GM19025 (cell line): ENCODE data around the gene TMED4.

Experiments
- ATAC-seq: cut with Tn5 transposase; IDR thresholded peaks from one replicate; pipeline ENCODE4 v1.9.1; 2021; ENCODE audit warnings: mild to moderate bottlenecking, low read depth, moderate library complexity; ENCODE audit not compliant: unreplicated experiment

TMED4 gene

DNA sequence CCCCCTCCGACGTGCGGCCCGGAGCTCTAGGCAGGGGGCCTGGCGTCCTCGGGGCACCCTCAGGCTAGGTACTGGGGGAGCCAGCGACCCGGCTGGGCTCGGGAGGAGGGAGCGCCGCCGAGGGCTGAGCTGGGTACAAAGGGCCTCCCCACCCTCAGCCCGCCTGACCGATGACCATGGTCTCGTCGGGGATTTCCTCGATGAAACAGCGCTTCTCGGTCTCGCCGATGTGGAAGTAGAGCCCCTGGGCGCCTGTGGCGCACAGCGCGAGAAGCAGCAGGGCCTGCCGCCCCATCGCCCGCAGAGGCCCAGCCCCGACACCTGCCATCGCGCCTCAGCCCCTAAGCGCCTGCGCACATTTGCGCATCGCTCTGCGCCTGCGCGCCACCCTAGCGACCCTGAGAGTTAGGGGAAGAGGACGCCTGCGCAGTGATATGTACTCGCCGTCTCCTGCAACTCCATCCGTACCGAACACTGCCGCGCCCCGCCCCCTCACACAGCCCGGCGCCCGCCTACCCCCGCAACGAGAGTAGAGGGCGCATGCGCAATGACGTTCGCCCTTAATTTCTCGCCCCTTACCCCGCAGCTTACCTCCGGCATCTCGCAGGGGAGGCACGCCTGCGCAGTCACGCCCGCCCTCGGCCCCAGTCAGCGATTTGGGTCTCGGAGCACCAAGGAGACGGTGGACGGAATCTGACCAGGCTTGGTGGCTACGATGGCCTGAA lies at the start of gene TMED4:
Gene TMED4 (minus strand): TSS at position 353 of the 725 bp plus-strand sequence. CDS start 25 bp downstream, at position 328.
- ATAC-seq, result peak; percentile 72

DNA sequence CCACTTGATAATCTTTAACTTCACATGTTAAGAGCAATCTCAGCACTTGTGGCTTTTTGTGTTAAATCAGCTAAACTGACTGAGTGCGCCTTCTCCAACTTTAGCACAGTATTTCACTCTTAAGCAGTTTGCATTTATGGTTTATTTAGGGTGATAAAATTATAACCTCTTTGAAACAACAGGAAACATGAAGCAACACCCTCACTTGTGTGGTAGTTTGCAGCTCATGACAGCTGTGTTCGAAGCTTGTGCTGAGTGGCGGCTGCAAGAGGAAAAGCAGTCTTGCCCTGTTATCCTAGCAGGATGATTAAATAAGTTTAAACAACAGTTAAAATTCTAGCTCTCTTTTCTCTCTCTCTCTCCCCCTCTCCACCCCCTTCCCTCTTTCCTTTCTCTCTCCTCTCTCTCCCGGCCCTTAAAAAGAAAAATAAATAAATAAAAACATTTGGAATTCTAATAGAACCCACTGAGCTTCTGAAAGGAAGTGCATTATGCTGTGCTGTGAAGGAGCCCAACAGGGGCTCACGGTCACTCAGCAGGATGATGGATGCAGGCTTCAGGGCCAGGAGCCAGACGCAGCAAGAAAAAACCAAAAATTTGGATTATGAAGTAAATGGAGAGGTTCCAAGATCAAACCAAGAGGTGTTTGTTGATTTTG lies 49.6 kb upstream of the TMED4 start:
- ATAC-seq, result no peak

DNA sequence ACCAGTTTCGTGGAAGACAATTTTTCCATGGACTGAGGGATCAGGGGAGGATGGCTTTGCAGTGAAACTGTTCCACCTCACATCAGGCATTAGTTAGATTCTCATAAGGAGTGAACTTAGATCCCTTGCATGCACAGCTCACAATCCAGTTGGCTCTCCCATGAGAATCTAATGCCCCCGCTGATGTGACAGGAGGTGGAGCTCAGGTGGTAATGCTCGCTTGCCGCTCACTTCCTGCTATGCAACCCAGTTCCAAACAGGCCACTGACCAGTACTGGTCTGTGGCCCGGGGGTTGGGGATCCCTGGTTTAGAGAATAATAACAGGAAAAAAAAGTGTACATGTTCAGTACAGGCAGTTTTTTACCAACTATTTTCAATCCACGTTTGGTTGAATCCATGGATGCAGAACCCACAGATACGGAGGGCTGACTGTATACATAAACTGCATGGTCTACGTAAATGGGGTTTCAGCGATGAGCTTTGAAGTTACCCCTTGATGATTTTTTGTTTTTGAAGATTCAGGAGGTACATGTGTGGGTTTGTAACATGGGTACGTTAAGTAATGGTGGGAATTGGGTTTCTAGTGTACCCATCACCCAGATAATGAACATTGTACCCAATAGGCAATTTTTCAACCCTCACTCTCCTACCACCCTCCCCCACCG lies 48.9 kb upstream of the TMED4 start:
- no peak for ATAC-seq

DNA sequence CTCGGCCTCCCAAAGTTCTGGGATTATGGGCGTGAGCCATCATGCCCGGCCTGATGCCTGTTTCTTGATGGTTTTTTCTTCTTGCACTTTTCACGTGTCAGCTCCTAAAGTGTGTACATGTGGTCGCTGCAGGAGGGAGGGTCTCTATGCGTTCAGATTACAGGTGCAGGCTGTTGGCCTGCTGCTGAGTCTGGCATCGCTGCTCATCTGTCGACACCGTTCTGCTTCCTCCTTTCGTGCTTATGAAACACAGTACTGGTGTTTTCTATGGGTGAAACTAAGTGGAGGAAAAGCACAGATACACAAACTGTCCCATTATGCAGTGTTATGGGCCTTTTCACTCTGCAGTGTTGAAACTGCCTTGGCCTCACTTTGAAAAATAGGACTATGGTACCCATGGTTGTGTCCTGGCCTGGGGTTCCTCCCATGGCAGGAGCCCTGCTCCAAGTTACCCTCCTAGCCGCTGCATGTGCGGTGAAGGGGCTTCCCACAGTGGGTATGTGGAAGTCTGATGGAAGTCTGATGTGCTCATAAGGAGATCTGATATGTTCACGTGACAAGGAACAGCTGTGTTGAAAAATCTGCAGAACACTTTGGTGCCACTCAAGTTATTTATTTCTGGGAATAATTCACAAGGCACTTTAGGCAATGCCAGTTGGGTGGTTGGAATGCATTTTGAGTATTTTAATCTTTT lies 47.9 kb upstream of the TMED4 start:
- no peak for ATAC-seq

DNA sequence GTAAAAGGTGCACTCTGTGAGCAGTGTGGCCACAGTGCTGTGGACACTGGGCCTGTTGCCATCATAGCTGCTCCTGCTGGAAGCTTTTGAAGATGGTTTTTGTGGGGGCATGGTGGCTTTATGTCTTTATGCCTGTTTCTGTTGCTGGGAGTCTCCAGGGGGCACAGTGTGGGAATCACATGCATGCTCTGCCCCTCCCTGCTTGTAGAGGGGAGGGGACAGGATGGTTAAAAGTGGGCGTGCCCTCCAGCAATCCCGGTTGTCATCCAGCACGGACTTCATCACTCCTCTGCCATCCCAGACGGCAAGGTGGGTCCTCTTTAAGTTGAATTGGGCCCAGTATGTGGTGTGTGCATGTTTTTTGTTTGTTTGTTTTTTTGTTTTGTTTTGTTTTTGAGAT lies 44.6 kb upstream of the TMED4 start:
- ATAC-seq, result no peak

DNA sequence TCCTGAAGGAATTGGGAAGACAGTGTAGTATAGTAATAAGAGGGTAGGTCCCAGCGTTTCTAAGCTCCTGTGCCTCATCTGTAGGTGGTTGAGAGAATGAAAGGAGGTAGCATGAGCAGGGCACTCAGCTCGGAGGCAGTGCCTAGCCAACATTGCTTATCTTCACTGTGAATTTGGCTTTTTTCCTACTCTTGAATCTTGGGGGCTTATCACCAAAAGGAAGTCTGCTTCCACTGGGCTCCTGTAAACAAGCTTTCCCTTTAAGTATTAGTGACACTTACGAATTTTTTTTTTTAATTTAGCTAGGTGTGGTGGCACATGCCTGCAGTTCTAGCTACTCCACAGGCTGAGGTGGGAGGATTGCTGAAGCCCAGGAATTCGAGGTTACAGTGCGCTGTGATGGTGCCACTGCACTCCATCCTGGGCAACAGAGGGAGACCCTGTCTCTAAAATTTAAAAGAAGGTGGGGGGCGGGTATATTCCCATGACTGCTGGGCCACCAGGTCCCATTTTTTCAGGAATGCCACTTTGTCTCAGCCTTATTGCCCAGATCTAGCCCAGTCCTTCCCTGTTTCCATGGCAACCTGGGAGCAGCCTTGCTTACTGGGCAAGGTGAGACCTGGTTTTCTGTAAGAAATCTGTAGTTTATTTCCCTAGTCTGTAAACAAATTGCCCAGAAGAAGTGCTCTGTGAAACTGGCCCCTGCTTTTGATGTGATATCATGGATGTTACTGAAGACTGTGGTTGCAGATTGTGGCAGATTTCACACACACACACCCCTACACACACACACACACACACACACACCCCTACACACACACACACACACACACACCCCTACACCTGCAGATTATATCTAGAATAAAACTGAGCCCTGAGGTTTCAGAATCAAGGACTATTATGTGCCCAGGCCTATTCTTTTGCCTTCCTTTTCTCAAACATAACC lies 43.8 kb upstream of the TMED4 start:
- ATAC-seq, result no peak

DNA sequence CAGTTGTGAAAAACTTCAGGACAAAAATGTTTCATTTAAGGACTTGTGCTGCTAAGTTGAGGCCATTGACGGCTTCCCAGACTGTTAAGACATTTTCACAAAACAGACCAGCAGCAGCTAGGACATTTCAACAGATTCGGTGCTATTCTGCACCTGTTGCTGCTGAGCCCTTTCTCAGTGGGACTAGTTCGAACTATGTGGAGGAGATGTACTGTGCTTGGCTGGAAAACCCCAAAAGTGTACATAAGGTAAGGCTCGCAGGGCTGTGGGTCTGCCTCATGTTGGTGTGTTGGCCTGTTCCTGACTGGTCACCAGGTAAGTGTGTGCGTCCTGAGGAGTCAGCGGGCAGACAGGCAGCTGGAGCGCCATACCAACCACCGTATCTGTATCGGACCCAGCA lies 42.3 kb upstream of the TMED4 start:
- no peak for ATAC-seq

DNA sequence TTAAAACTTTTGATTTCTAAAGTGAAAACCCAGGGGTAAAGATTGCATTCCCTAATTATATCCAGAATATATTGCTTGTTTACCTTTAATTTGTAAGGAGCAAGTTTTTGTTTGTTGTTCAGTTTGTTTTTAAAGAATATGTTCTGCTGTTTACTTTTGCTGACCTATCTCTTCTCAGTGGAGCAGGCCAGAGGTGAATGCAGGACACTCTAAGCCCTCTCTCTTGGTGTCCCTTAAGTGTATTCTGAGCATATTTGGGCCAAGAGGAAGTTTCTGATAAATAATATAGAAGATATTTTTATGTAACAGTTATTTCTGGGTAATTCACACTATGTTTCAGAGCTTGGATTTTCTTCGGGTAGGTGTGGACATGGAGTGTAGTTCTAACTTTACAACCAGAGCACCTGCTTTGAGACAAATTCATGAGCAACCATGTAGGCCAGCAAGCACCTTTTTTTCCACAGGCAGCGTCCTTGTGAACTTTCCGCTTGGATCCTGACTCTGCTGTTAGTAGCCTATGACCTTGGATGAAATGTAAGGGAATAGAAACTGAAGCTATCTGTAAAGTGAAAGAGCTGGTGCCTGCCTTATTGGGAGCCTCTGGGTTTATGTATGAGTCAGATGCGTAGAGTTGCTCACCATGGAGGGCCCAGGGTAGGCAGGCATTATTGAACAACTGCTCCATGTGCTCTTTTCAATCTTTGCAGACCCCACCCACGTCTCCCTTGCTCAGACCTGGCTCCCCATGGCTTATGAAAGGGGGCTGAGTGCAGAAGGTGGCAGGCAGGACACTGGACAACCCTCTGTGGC lies 40.5 kb upstream of the TMED4 start:
- peak; percentile 78 for ATAC-seq

DNA sequence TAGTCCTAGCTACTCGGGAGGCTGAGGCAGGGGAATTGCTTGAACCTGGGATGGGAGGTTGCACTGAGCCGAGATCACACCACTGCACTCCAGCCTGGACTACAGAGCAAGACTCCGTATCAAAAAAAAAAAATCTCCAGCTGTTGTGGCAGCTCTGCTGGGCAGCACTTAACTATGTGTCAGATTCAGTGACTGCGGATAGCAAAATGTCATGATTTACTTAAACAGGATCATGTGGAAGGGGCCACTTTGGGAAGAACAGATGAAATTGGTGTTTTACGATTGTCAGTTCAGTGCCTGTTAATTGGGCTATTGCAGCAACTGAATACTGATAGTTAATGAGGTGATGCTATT lies 39.7 kb upstream of the TMED4 start:
- no peak for ATAC-seq

DNA sequence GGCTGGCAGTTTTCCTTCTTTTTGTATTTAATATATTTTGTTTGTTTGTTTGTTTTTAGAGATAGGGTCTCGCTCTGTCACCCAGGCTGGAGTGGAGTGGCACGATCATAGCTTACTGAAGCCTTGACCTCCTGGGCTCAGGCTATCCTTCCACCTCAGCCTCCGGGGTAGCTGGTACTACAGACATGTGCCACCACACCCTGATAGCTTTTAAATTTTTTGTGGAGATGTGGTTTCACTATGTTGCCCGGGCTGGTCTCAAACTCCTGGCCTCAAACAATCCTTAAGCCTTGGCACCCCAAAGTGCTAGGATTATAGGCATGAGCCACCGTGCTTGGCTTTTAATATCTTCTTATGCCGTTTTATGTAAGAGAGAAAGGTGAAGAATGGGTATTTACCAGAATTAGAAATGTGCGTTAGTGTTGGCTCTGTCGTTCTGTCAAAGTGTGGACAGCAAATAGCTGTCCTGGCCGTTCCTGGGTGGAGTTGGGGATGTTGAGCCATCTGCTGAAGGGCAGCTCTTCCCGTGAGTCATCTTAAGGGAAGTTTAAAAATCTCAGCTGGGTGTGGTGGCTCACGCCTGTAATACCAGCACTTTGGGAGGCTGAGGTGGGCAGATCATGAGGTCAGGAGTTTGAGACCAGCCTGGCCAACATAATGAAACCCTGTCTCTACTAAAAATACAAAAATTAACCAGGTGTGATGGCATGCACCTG lies 39.2 kb upstream of the TMED4 start:
- no peak for ATAC-seq

DNA sequence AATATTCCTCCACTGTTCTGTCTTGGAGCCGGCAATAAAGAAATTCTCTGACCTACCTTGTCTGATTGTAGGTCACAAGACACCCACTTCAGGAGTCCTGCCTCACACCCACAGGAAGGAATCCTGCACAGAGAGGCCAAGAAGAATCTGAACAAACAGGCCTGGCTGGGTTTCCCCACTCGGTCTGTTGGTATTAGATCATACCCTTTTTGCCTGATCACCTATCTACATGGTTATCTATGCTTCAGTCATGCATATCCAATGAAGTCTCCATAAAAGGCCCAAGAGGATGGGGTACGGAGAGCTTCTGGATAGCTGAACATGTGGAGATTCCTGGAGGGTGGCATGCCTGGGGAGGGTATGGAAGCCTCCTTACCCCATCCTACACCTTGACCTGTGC lies 36.7 kb upstream of the TMED4 start:
- no peak for ATAC-seq

DNA sequence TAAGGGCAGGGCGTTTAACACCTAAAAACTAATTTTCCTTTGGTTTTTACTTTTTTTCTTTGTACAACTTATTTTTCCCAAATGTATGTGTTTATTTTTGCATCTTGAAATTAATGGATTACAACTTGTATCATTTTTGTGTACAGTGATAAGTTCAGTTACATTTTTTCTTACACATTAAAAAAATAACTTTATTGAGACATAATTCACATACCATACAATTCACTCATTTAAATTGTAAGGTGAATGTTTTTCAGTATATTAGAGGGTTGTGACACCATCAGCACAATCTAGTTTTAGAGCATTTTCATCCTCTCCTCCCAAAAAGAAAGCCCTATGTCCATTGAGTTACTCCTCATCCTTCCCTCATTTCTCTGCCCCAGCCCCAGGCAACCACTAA lies 36.0 kb upstream of the TMED4 start:
- ATAC-seq, result no peak

DNA sequence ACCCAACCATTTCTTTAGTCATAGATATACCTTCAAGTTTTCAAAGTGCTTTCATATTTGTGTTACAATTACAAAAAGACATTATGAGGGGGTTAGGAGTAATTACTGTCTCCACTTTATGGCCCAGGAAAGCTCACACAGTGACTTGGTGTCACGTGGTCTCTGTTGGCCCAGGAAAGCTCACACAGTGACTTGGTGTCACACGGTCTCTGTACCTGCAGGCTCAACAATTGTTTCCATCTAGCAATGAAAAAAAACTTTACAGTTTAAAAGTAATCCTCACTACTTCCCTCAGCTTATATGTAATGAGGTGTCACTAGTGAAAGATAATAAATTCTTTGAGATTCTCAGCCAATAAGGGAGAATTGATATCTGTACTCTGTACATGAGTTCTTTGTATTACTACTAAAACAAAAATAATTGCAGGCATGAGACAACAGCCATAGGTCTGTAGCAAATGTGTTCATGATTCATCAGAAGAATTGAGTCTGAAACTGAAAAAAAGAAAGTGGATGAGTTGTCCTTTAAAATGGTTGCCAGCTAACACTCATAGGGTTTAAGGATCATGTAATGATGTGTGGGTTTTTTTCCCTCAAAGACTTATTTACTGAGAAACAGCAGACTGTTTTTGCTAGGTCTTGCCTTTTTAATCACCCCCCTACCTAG lies 35.3 kb upstream of the TMED4 start:
- ATAC-seq, result no peak

DNA sequence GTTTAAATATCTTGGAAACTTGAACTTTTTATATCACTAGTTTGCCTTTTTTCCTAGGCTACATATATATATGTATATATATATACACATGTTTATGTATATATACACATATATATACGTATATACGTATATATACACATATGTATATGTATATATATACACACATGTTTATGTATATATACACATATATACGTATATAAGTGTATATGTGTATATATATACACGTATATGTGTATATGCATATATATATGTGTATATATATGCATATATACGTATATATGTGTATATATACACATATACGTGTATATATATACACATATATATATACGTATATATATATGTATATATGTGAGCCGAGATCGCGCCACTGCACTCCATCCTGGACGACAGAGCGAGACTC lies 34.5 kb upstream of the TMED4 start:
- no peak for ATAC-seq

DNA sequence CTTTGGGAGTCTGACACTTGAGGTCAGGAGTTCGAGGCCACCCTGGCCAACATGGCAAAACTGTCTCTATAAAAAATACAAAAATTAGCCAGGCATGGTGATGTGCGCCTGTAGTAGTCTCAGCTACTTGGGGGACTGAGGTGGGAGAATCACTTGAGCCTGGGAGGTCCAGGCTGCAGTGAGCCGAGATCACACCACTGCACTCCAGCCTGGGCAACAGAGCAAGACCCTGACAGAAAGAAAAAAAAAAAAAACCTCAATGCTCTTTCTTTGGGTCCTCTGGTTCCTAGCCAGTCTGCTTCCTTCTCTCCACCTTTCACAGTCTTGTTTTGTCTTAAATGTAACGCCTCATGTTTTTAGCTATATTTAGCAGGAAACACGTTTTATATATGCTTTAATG lies 33.8 kb upstream of the TMED4 start:
- ATAC-seq, result no peak

DNA sequence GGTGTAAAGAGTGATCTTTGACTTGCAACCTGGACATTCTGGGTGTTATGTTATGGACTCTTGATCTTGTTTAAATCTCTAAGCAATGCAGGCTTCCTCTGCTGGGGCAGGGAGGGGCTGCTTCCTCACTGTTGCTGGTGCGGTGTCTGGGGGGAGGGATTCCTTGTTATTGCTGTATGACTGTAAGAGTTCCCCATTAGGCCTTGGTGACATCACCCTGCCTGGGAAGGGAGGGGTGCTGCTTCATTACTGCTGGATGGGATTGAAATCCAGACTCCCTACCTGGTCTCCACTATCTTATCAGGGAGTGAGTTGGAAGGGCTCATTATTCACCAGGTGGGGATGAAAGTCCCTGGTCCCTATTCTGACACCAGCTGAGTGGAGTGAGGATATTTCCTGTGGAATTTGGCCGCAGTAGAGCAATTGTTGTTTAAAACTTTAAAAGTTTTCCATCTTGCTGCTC lies 33.1 kb upstream of the TMED4 start:
- no peak for ATAC-seq

DNA sequence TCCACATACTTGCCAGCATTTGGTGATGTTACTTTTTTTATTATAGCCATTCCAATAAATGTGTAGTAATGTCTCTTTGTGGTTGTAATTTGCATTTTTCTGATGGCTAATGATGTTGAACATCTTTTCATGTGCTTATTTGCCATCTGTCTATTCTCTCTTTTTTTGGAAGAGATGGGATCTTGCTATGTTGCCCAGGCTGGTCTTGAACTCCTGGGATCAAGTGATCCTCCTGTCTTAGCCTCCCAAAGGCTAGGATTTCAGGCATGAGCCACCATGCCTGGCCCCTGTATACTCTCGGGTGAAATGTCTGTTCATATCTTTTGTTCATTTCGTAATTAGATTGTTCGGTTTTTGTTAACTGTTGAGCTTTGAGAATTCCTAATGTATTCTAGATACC lies 27.8 kb upstream of the TMED4 start:
- ATAC-seq, result no peak
